Hematopoietic multipotent progenitor cell treated with erythropoietin and hydrocortisone succinate and interleukin-3 and kit ligand, for 17 days (in vitro differentiated cells): ENCODE measurements around the gene SIGLEC10.

Experiments used
- DNase-seq: peaks from one replicate; pipeline ENCODE4 v3.0.0-alpha.2; 2015; ENCODE audit warnings: low spot score

The SIGLEC10 gene

DNA sequence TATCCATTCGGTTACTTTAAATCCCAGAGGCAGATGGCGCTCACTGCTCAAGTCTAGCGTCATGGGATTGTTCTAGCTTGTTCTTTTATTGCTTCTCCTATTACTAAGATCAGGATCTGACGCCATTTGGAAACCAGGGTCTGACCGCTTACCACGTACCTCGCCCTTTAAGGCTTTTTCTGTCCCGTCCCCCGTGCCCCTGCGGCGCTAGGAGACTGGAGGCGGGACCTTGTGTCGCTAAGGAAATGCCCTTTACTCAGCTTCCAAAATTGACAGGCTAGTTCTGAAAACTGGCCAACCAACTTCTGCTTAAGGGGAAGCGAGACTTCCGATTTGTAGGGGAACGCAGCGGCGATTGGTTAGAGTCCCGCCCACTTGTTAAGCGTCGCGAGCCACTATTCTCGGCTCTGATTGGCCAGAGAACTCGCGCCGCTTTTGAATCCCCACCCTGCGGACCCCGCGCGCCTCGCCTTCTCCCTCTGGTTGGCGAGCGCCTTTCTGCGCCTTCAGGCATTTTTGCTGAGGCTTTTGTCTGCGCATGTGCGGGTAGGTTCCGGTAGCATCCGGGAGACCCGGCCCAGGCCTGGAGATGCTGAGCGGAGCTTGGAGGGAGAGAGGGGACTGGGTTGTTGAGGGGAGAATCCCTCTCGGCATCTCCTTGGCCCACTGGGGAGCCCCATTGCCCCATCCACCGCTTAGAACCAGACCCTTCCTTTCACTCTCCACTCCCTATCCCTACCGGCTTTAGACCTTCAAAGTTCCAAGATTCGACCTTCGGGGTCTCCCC, 23.2 kb downstream of the SIGLEC10 start:
- DNase-seq = peak; percentile 95

DNA sequence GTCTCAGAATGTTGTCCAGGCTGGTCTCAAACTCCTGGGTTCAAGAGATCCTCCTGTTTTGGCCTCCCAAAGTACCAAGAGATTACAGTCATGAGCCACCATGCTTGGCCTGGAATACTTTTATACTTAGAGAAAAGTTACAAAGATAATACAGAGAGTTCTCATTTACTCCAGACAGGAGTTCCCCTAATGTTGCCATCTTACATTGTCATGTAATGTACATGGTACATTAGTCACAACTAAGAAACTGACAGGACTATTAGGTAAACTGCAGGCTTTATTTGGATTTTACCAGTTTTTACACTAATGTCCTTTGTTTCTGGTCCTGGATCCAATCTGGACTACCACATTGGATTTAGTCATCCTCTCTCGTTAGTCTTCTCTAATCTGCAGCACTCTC, 24.7 kb downstream of the SIGLEC10 start:
- DNase-seq = no peak

DNA sequence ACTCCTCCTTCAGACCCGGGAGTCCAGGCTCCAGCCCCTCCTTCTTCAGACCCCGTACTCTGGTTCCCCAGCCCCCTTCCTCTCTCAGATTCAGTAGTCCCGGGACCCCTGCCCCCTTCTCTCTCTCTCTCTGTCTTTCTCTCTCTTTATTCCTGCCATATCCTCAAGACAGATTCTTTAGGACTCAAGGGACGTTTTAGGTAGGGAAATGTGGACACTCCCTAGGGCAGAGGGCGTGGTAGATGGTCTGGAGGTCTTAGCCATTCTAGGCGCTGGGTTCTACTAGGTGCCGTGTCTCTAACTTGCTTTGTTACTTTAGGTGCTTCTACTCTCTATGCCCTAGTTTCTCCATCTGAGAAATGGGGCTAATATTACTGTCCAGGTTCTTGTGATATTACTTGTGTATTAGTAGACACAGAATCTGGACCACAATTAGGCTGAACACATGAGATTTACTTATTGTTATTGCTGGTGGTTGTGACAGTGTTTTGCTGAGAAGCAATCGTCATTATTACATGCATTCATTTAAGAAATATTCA, 26.3 kb downstream of the SIGLEC10 start:
- DNase-seq = no peak

DNA sequence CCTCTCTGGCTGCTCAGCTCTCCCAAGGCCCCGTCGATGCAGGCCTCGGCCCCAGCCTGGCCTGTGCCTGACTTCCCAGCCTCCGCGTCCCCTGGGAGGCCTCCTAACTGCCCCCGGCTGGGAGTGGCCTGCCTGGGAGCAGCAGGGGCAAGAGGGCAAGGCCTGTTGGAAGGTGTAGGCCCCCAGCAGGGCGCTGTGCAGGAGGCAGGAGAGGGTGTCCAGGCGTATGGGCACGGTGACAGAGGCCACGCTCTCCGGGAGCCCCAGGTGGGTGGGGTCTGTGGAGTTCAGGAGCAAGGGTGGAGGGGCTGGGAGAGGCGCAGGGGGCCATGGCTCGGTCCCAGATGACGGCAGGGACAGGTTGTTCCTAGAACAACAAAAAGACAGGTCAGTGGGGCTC, 28.3 kb downstream of the SIGLEC10 start:
- DNase-seq = no peak

DNA sequence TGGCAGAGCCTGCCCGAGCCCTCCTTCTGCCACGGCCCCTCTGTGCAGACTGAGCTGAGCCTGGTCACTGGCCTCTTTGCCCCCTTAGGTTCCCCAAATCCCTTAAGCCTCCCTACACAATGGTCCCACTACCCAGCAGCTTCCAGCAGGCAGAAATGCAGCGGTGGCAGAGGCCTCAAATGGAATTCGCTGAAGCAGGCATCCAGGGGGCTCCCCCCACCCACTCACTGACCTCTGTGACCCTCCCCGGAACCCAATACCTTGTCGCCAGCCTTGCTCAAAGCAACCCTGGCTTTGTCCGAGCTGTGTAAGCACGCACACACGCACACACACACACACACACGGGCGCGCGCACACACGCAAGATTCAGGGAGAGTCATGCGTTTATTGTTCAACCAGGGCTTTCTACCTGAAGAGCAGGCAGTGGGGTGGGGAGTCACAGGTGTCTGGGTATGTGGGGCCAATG, 29.5 kb downstream of the SIGLEC10 start, which contains the start of gene LIM2:
LIM2 (minus strand) TSS at position 51 of the 466 bp plus-strand sequence. CDS start 531 bp downstream, outside the sequence.
- DNase-seq = no peak

DNA sequence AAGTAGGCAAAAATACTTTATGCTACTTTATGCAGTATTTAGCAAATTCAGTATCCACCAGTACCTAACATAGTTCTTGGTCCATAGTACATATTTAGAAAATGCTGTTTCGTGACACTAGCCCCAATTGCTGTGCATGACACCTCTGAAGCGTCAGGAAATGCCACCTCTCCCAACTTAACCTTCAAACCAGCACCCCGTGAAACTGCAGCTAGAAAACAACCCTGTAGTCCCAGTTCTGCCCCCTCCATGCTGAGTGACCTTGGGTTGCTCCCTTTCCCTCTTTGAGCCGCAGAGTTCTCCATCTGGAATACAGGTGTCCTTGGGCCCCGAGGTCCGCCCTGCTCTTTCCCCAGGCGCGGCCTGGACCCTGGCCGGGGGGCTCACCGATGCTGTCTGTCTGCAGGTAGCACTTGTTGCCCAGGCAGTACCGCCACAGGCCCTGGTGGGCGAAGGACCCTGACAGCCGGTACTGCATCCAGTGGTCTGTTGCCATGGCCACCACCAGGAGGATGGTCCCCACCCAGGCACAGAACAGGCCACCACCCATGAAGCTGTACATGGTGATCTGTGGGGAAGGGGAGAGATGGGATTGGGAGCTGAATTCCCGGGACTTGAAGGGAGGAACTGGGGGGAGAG, 30.4 kb downstream of the SIGLEC10 start:
- no peak for DNase-seq

- no peak for DNase-seq
Measured at GRCh38 chr19:51382004-51382403, 35.4 kb downstream of the SIGLEC10 start.

- DNase-seq = no peak
Measured at GRCh38 chr19:51380379-51380778, 37.1 kb downstream of the SIGLEC10 start.

GRCh38 chr19:51377422-51377821, 40.0 kb downstream of the SIGLEC10 start:
- no peak for DNase-seq

GRCh38 chr19:51375504-51376221, 41.8 kb downstream of the SIGLEC10 start:
- DNase-seq = no peak

GRCh38 chr19:51372649-51373504, 44.6 kb downstream of the SIGLEC10 start, which contains the start of gene NKG7:
Gene NKG7, minus strand, starts transcription at chr19:51372654. Its CDS starts 119 bp downstream, at chr19:51372535.
- no peak for DNase-seq

DNA sequence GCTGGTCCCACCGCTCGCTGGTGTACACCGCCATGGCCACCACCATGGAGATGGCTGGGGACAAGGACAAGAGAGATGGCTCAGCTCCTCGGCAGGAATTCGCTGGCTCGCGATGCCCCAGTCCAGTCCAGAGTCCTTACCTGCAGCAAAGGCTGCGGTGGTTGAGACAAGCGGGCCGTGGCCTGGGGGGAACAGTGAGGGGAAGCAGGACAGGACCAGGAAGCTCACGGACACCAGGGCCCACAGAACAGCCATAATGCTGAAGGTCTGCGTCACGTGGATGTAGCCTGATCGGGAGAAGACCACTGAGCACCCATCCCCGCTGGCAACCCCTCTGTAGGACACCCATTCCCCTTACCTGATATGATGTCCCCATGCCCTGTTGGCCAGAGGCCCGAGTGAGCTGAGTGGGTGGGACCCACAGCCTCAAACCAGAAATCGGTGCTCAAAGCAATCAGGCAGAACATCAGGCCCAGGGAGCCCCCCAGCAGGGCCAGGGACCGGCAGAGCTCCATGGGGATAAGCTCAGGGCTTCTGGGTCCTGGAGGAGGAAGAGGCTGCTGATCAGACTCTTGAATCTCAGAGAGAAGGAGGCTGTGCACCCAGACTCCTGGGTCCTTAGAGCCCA, 45.3 kb downstream of the SIGLEC10 start:
- no peak for DNase-seq

DNA sequence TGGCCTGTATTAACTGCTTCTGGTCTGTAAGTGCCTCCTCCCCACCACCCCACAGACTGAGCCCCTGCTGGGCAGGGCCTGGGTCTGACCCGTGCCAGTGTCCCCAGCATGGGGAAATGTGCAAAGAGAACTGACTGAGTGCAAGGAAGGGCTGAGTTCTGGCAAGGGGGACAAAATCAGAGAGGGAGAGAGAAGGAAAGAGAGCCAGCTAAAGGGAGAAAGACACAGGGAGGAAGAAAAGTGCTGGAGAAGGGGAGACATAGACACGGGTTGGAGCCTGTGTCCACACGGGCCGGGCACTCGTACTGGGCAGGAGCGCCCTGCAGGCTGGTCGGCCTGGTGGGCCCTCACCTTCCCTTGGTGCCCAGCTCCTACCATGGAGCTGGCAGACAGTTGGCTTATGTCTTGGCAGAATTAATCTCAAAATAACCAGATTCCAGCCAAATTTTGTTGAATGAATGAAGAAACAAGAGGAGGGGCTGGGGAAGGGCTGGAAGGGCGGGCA, 46.2 kb downstream of the SIGLEC10 start:
- DNase-seq = no peak

DNA sequence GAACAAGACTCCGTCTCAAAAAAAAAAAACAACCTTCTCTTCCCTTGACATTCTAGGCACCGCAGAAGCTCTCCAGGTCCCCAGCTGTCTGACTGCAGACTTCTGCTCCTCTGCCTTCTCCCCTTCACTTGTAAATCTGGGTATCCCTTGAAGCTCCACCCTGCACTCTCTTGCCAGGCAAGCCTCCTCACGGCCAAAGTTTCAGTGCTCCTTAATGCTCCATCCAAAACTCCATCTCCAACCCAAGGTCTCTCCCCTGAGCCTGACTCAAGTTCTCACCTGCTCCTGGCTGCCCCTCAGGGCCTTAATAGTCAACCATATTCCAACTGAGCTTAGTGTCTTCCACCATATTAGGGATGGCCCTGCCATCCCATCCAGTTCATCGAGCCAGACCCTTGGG, 47.2 kb downstream of the SIGLEC10 start:
- no peak for DNase-seq

DNA sequence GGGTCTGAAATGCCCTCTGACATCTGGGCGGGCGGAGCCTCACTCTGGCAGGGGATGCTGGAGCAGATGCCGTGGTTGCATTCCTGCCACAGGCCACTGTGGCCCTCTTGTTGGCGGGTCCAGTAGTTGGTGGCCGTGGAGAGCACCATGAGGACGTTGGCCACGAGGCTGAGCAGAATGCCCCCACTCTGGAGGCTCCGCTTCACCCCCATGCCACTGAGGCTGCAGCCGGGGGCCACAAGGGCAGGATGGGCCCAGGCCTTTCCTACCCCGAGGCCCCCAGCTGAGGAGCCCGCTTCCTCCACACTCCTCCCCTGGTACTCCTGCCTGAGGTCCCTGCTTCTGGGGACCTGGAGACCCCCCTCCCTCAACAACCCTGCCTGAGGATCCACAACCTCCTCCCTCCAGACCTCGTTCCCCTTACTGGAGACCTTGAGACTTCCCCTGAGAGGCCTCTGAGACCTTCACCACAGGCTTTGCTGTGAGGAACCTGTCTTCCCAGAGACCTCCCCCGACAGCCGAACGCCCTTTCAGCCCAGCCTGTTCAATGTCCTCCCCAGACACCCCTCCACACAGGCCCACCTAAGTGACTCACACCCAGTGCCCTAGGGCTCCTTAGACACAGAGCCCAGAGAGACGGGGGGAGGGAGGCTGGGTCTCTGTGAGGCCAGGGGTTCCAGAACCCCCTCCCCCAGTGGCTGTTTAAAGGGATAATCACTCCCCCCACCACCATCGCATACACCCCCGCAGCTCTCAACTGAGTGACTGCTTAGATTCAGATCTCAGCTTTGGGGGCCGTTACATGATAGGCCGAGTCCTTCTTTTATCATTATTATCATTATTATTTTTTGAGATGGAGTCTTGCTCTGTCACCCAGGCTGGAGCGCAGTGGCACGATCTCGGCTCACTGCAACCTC, 48.8 kb downstream of the SIGLEC10 start, which contains the start of gene CLDND2:
CLDND2 (minus strand) TSS at position 638 of the 917 bp plus-strand sequence; CDS start at position 212, 426 bp downstream.
- DNase-seq = no peak

- DNase-seq = peak; percentile 93
Measured at GRCh38 chr19:51367565-51368365, 49.7 kb downstream of the SIGLEC10 start.

- DNase-seq = no peak
Measured at GRCh38 chr19:51367255-51367564, 50.2 kb downstream of the SIGLEC10 start.

DNA sequence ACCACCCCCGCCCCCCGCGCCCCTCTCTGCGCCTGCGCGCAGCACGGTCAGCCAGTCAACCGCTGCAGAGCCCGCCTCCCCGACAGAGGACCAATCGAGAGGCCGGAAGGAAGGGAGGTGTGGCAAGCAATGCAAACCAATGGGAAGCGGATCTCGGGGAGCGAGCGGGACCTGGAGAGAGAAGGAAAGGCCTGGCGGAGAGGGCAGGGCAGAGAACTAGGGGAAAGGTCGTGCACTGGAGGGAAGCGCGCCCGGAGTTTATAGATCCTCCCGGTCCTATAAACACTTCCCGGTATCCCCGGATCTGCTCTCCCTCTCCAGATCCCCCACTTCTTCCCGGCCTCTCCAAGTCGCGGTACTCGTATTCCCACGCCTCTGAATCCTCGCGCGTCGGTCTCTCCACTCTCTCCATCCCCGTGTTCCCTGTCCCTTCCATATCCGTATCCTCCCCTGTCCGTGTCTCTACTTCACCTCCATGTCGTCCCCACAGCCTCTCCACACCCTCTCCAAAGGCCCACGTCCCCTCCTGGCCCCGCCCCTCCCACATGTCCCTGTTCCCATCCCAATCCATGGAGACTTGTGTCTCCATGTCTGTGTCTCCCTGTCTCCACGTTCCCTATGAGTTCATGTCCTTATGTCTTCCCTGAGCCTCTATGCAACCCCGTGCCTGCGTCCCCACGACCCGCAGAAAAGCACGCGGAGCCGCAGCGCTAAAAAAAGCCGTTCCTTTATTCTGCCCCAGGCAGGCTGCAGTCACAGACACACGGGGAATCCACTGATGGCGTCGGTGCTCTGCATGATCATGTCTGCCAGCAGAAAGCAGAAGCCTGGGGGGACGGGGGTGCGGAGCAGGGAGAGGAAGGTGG, 50.8 kb downstream of the SIGLEC10 start:
- DNase-seq = peak; percentile 94
